Kidney epithelial cell (primary cell): Measurements from ENCODE around the gene PRKRIP1. TPM values are rescaled to one million over a fixed set of nuclear protein-coding genes. Genes with fewer than 3 reads are reported as not detected.
"Not testable (repeated sequence)": the region's sequence is repeated elsewhere in the genome, so short reads cannot be mapped to it uniquely, and the experiment has no call there.

ENCODE experiments used
- DNase-seq: peaks from one replicate; pipeline ENCODE4 v3.0.0-alpha.2; 2010; ENCODE audit warnings: low read depth
- H3K27me3 ChIP-seq: 2 replicates; pipeline ENCODE4 v1.6.0; 2011; ENCODE audit warnings: low read length; ENCODE audit not compliant: control insufficient read depth, insufficient read depth
- H3K36me3 ChIP-seq: 2 replicates; pipeline ENCODE4 v1.5.1; 2011; ENCODE audit warnings: low read length; ENCODE audit not compliant: control insufficient read depth, insufficient read depth
- H3K4me3 ChIP-seq: 2 replicates; pipeline ENCODE4 v1.5.1; 2011; ENCODE audit warnings: low read depth, mild to moderate bottlenecking, control low read depth, low read length
- total RNA-seq: library from RNA; depleted of rRNA; stranded (reverse); fragments of >200 nt; gene quantifications from 2 replicates; pipeline ENCODE4 v1.2.3, GENCODE V29; 2015
- TF ChIP-seq, protein P1 (sequence below): IDR thresholded peaks from 2 replicates; pipeline ENCODE4 v1.5.1; 2011; ENCODE audit warnings: mild to moderate bottlenecking, moderate library complexity, low read length, control low read depth, inconsistent platforms; ENCODE audit not compliant: insufficient read depth, poor library complexity, severe bottlenecking

PRKRIP1 gene
- total RNA-seq, 1 donor from 2014 or later, result 25.3 TPM

DNA sequence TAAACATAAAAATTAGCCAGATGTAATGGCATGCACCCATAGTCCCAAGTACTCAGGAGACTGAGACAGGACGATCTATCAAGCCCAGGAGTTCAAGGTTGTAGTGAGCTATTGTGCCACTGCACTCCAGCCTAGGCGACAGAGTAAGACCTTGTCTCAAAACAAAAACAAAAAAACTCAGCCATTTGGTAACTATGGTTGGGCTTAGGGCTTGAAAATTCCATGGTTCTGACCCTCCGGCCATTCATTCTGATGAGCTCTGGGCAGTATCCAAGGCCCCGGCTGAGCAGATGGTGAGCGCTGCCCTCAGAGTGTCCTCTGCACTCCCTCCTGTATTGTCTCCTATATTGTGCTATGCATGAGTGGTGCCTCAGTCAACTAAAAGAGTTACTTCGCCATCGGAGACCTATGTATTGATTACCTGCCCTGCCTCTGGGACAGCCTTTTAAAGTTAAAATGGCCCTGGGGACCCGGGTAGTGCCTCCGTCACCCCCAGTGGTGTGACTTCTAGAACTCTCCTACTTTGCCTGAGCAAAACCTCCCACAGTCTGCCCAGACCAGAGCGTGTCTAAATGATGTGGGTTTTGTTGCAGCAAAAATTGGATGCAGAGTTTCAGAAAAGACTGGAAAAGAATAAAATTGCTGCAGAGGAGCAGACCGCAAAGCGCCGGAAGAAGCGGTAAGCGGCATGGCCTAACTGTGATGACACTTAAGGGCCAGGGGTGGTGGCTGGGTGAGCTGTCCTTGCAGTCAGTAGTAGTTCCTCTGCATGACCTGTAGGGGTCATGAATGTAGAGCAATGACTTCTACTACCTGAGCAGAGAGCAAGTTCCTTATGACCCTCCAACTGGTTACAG lies 8.1 kb downstream of the PRKRIP1 start:
- Histone ChIP-seq H3K36me3 (peaks cover 4% of the 10 kb centered on the region), H3K27me3 (no peaks in the 10 kb centered on the region), H3K4me3 (no peak overlapping the region)
- TF ChIP-seq, protein P1, sequence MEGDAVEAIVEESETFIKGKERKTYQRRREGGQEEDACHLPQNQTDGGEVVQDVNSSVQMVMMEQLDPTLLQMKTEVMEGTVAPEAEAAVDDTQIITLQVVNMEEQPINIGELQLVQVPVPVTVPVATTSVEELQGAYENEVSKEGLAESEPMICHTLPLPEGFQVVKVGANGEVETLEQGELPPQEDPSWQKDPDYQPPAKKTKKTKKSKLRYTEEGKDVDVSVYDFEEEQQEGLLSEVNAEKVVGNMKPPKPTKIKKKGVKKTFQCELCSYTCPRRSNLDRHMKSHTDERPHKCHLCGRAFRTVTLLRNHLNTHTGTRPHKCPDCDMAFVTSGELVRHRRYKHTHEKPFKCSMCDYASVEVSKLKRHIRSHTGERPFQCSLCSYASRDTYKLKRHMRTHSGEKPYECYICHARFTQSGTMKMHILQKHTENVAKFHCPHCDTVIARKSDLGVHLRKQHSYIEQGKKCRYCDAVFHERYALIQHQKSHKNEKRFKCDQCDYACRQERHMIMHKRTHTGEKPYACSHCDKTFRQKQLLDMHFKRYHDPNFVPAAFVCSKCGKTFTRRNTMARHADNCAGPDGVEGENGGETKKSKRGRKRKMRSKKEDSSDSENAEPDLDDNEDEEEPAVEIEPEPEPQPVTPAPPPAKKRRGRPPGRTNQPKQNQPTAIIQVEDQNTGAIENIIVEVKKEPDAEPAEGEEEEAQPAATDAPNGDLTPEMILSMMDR, result peak; percentile 72
- DNase-seq, result peak; percentile 45

DNA sequence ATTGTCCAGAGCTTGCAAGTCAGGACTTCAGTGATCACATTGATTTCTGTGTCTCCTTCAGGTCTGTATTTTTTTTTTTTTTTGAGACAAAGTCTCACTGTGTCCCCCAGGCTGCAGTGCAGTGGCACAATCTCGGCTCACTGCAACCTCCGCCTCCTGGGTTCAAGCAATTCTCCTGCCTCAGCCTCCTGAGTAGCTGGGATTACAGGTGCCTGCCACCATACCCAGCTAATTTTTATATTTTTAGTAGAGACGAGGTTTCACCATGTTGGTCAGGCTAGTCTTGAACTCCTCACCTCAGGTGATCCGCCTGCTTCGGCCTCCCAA lies 8.7 kb downstream of the PRKRIP1 start:
- not testable (repeated sequence) for H3K4me3 ChIP-seq, H3K27me3 ChIP-seq, DNase-seq, H3K36me3 ChIP-seq

DNA sequence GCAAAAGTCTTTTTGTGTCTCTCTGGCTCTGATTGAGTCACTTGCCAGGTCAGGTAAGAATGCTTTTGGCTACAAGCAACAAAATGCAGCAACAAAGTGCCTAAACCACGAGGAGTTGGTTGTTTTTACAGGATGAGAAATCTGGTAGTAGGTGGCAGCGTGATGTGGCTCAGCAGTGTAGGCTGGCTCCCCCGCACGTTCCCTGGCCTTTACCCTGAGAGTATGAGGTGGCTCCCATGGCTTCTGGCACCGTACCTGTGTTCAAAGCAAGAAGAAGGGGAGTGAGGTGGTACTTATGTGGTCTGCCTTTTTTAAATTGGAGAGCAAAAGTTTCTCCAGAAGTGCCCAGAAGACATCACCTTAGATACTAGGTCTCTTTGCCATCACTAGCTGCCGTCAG lies 11.7 kb downstream of the PRKRIP1 start:
- TF ChIP-seq, protein P1, result no peak

DNA sequence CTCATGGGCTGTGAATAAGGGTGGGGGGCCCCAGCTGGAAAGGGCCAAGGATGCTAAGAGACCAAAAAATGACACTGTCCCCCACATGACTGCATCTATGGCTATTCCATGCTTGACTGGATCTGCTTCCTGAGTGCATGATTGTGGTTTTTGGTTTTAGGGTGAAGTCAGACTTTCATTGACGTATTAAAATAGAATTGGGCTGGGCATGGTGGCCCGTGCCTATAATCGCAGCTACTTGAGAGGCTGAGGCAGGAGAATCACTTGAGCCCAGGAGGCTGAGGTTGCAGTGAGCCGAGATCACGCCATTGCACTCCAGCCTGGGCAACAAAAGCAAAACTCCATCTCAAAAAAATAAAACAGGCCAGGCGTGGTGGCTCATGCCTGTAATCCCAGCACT lies 12.4 kb downstream of the PRKRIP1 start:
- not testable (repeated sequence) for DNase-seq, H3K27me3 ChIP-seq, H3K4me3 ChIP-seq, H3K36me3 ChIP-seq

More for the DNA sequence above, 11.7 kb downstream of the PRKRIP1 start:
- H3K4me3 ChIP-seq, result no peak overlapping the region
- H3K36me3 ChIP-seq, result peaks cover 8% of the 10 kb centered on the region
- no peak for DNase-seq
- no peaks in the 10 kb centered on the region for H3K27me3 ChIP-seq

DNA sequence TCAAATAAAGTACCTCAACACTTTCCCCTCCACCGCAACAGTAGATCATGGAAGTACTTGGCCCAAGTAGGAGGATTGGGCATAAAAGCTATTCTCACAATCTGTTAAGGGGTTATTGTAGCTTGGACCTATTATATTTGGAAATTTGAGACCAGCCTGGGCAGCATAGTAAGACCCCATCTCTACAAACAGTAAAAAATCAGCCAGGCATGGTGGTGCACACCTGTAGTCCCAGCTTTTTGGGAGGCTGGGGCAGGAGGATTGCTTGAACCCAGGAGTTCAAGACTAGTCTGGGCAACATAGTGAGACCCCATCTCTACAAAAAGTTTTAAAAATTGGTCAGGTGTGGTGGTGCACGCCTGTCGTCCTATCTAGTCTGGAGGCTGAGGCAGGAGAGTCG lies 13.2 kb downstream of the PRKRIP1 start:
- TF ChIP-seq, protein P1, result no peak
- H3K4me3 ChIP-seq, result no peak overlapping the region
- DNase-seq, result no peak
- no peaks in the 10 kb centered on the region for H3K27me3 ChIP-seq
- H3K36me3 ChIP-seq, result peaks cover 6% of the 10 kb centered on the region

- Histone ChIP-seq H3K27me3 (no peaks in the 10 kb centered on the region), H3K36me3 (peaks cover 6% of the 10 kb centered on the region), H3K4me3 (no peak overlapping the region)
- DNase-seq, result no peak
- TF ChIP-seq, protein P1, result no peak
Observed at GRCh38 chr7:102410123-102410522, 14.0 kb downstream of the PRKRIP1 start.

- TF ChIP-seq, protein P1, result no peak
- no peak overlapping the region for H3K4me3 ChIP-seq
- peaks cover 6% of the 10 kb centered on the region for H3K36me3 ChIP-seq
- H3K27me3 ChIP-seq, result no peaks in the 10 kb centered on the region
- DNase-seq, result no peak
Observed at GRCh38 chr7:102410918-102411317, 14.8 kb downstream of the PRKRIP1 start.
